ENCODE results near the gene YIF1B.

DNA sequence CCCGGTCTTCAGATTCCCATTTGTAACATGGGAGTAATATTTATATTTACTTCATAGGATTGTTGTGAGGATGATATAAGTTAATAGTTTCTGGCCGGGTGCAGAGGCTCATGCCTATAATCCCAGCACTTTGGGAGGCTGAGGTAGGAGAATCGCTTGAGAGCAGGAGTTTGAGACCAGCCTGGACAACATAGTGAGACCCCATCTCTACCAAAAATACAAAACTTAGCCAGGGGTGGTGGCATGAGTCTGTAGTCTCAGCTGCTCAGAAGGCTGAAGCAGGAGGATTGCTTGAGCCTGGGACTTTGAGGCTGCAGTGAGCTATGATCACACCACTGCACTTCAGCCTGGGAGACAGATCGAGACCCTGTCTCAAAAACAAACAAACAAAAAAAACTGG, 31.1 kb upstream of the YIF1B start:
- TF ChIP-seq, protein P1, sequence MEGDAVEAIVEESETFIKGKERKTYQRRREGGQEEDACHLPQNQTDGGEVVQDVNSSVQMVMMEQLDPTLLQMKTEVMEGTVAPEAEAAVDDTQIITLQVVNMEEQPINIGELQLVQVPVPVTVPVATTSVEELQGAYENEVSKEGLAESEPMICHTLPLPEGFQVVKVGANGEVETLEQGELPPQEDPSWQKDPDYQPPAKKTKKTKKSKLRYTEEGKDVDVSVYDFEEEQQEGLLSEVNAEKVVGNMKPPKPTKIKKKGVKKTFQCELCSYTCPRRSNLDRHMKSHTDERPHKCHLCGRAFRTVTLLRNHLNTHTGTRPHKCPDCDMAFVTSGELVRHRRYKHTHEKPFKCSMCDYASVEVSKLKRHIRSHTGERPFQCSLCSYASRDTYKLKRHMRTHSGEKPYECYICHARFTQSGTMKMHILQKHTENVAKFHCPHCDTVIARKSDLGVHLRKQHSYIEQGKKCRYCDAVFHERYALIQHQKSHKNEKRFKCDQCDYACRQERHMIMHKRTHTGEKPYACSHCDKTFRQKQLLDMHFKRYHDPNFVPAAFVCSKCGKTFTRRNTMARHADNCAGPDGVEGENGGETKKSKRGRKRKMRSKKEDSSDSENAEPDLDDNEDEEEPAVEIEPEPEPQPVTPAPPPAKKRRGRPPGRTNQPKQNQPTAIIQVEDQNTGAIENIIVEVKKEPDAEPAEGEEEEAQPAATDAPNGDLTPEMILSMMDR (IDR thresholded peaks at IDR 0.05): no peak
- no peak for TF ChIP-seq POLR2A (IDR thresholded peaks at IDR 0.05; ENCODE audit: low read depth)
- TF ChIP-seq POLR2AphosphoS5 (IDR thresholded peaks at IDR 0.05): no peak
